Transverse colon (tissue), 4 donors: ENCODE measurements around the gene VN1R5. TPM values are rescaled to one million over a fixed set of nuclear protein-coding genes. Genes with fewer than 3 reads are reported as not detected.

Experiments
- DNase-seq: peaks from one replicate; pipeline ENCODE4 v3.0.0-alpha.2; 2019
- H3K27ac ChIP-seq, 4 donors: fragments of 200-600 bp; sonication (generic); 2 replicates each; pipeline ENCODE4 v1.5.1; 2016 to 2018; ENCODE audit warnings: inconsistent platforms in 4 of 4
- H3K27me3 ChIP-seq: fragments of 200-600 bp; sonication (generic); 2 replicates; pipeline ENCODE4 v1.5.1; 2017; ENCODE audit warnings: inconsistent platforms
- H3K36me3 ChIP-seq, 4 donors: fragments of 200-600 bp; sonication (generic); 2 replicates each; pipeline ENCODE4 v1.5.1; 2017 to 2019; ENCODE audit warnings: inconsistent platforms in 4 of 4
- H3K4me1 ChIP-seq, 4 donors: fragments of 200-600 bp; sonication (generic); 2 replicates each; pipeline ENCODE4 v1.5.1; 2017 to 2020; ENCODE audit warnings: inconsistent platforms in 4 of 4
- H3K4me3 ChIP-seq, 4 donors: fragments of 200-600 bp; sonication (generic); 1 replicate in 1 of 4; 2 replicates in 3 of 4; pipeline versions ENCODE4 v1.5.1 to v1.6.1; 2017 to 2019; ENCODE audit warnings: inconsistent platforms in 4 of 4
- H3K9me3 ChIP-seq, 2 donors: fragments of 200-600 bp; sonication (generic); 2 replicates each; pipeline ENCODE4 v1.5.1; 2017 to 2019; ENCODE audit warnings: inconsistent platforms in 2 of 2
- CTCF ChIP-seq, 5 experiments: fragments of 200-600 bp in 3 of 5; fragments of 450-650 bp in 2 of 5; sonication (generic) in 3 of 5; IDR thresholded peaks; 1 replicate in 2 of 5; 2 replicates in 3 of 5; pipeline ENCODE4 v1.5.1; 2016 to 2017; ENCODE audit warnings: antibody characterized with exemption in 5 of 5, inconsistent platforms in 3 of 5, mild to moderate bottlenecking in 2 of 5, moderate library complexity in 1 of 5
- EP300 ChIP-seq: sonication (generic); formaldehyde crosslinking; IDR thresholded peaks from one replicate; pipeline ENCODE4 v1.6.1; 2017; ENCODE audit warnings: antibody characterized with exemption, low read depth
- POLR2A ChIP-seq: fragments of 450-650 bp; IDR thresholded peaks from one replicate; pipeline ENCODE4 v1.6.1; 2016; ENCODE audit warnings: antibody characterized with exemption, mild to moderate bottlenecking, moderate library complexity
- POLR2AphosphoS5 ChIP-seq, 3 donors: sonication (generic); formaldehyde crosslinking; IDR thresholded peaks; one replicate each; pipeline ENCODE4 v1.6.1; 2016; ENCODE audit warnings: antibody characterized with exemption in 3 of 3
- WGBS, 2 donors: methylation state at CpG; one replicate each; pipeline ENCODE4 v1.1.5; 2018; ENCODE audit warnings: low coverage in 1 of 2; 5-methylcytosine and 5-hydroxymethylcytosine counted together
- in situ Hi-C, 4 donors: fragments of 200-750 bp; cut with MboI; loops; one replicate each; pipeline versions ENCODE4 v1.15.0 to v1.15.1; 2017; ENCODE audit warnings: low sequenced_read_pairs in 3 of 4, low pct_ligation_motif_present in 1 of 4, low pct_unique_long_range_greater_than_20kb in 1 of 4
- intact Hi-C: fragments of 100-400 bp; cut with DNase I; formaldehyde crosslinking; loops from one replicate; pipeline ENCODE4 v1.15.1; 2023; ENCODE audit warnings: low total_unique reads
- total RNA-seq, 4 donors: library from RNA; depleted of rRNA; stranded (reverse); fragments of >200 nt; gene quantifications; one replicate each; pipeline ENCODE4 v1.1.0, GENCODE V29; 2016

The VN1R5 gene
- total RNA-seq, 4 donors from 2014 or later, result not detected

DNA sequence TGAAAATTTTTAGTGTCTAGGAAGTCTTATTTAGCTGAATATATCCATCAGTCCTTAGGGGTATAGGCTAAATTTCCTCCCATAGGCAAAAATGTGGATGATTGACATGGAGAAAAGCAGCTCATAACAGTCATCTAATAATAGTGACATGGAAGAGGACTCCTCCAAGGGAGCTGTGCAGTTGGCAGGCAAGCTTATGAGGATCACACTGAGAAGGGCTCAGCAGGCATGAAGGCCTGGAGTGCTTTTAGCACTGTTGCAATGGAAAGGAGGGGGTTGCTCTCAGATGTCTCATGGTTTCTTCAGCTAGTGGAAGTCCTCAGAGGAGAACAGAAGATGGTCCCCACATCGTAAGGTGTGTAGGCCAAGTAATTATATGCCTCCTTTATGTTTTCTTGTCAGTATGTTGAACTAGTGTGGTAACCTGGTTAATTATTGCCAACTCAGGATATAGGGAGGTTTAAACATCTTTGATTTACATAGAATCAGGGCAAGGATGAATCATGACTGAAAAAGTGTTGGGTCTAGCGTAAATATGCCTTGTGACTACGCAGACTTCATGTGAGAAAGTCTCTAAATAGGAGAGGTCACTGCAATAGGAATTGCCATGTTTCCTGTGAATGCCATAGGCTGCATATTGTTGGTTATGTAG, 18.9 kb downstream of the VN1R5 start:
- no peak for DNase-seq
- intact Hi-C loops (no loop called here), in situ Hi-C loops (no loop called here)
- Histone ChIP-seq H3K27me3 (no peaks in the 10 kb centered on the region), H3K4me3 (no peak overlapping the region), H3K4me1 (peaks cover 0 to 2% (median 0%) of the 10 kb centered on the region in 4 donors), H3K36me3 (no peaks in the 10 kb centered on the region), H3K27ac (no peak overlapping the region), H3K9me3 (no peaks in the 10 kb centered on the region)
- 54 to 100% methylated on average over 1 to 3 of the region's 3 CpGs for WGBS, 2 donors
- TF ChIP-seq CTCF (IDR thresholded peaks at IDR 0.05), result no peak
- no peak for TF ChIP-seq POLR2AphosphoS5 (IDR thresholded peaks at IDR 0.05)
- TF ChIP-seq POLR2A, result no peak
- TF ChIP-seq EP300, result no peak

GRCh38 chr1:247277191-247277590, 21.3 kb downstream of the VN1R5 start:
- no peak for DNase-seq
- no peak for TF ChIP-seq POLR2A
- Histone ChIP-seq H3K27me3 (no peaks in the 10 kb centered on the region), H3K9me3 (no peaks in the 10 kb centered on the region), H3K4me1 (peaks cover 0 to 2% (median 0%) of the 10 kb centered on the region in 4 donors), H3K4me3 (no peak overlapping the region), H3K36me3 (no peaks in the 10 kb centered on the region), H3K27ac (no peak overlapping the region)
- intact Hi-C loops, result no loop called here
- 92 to 100% methylated on average over 2 of the region's 2 CpGs for WGBS, 2 donors
- in situ Hi-C loops, result no loop called here

DNA sequence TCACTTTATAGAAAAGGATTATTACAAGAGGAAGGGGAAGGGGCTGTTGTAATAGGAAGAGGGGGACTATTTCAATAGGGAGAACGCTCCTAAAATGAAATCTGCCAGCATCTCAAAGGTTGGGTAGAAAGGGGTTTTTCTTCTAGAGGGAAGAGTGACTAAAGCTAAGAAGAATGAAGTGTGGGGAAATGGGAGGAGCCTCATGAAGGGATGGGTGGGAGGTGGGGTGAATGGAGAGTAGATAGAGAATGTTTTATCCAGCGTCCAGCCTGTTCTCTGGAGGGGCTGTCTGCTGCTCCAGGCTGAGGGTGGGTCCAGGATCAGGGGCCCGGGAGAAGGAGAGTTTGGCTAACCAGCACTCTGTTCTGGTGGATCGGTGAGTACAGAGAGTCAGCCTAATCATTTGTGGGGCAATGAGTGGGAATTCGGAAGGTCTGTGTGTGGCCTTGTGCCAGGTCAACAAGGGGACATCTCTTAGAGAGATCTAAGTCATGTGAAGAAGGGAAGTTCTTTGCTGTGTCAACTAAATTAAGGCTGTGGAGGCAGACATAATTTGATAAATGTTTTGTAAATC, 25.2 kb downstream of the VN1R5 start:
- Histone ChIP-seq H3K4me1 (no peaks in the 10 kb centered on the region), H3K27me3 (no peaks in the 10 kb centered on the region), H3K9me3 (no peaks in the 10 kb centered on the region), H3K27ac (no peak overlapping the region), H3K36me3 (no peaks in the 10 kb centered on the region), H3K4me3 (no peak overlapping the region)
- intact Hi-C loops (no loop called here), in situ Hi-C loops (no loop called here)
- no peak for TF ChIP-seq EP300
- TF ChIP-seq POLR2AphosphoS5 (IDR thresholded peaks at IDR 0.05), result no peak
- TF ChIP-seq POLR2A, result no peak
- no peak for TF ChIP-seq CTCF (IDR thresholded peaks at IDR 0.05)
- no peak for DNase-seq
- 56 to 79% methylated on average over 4 to 5 of the region's 5 CpGs for WGBS, 2 donors

GRCh38 chr1:247286134-247286670, 30.3 kb downstream of the VN1R5 start:
- in situ Hi-C loops, result no loop called here
- Histone ChIP-seq H3K4me3 (no peak overlapping the region), H3K27me3 (no peaks in the 10 kb centered on the region), H3K36me3 (no peaks in the 10 kb centered on the region), H3K27ac (no peak overlapping the region), H3K9me3 (no peaks in the 10 kb centered on the region), H3K4me1 (no peaks in the 10 kb centered on the region)
- TF ChIP-seq CTCF (IDR thresholded peaks at IDR 0.05), result no peak
- TF ChIP-seq POLR2A, result no peak
- TF ChIP-seq POLR2AphosphoS5 (IDR thresholded peaks at IDR 0.05), result no peak
- no peak for TF ChIP-seq EP300
- intact Hi-C loops, result no loop called here
- DNase-seq, result no peak
- 98% methylated on average over 23 of the region's 23 CpGs; no CpG with 5 or more reads in 1 of the 2 donors for WGBS, 2 donors
